Esophagus squamous epithelium (tissue), 4 donors: Measurements from ENCODE around the gene KRTCAP3.

ENCODE experiments used
- POLR2A ChIP-seq, 4 donors: fragments of 450-650 bp; IDR thresholded peaks; one replicate each; pipeline ENCODE4 v1.6.1; 2017; ENCODE audit warnings: antibody characterized with exemption in 4 of 4, mild to moderate bottlenecking in 4 of 4, moderate library complexity in 3 of 4
- TF ChIP-seq, protein P1 (sequence below), 6 experiments: fragments of 450-650 bp in 4 of 6; fragments of 200-600 bp in 2 of 6; sonication (generic) in 2 of 6; IDR thresholded peaks; one replicate each; pipeline ENCODE4 v1.5.1; 2016 to 2019; ENCODE audit warnings: antibody characterized with exemption in 6 of 6, mild to moderate bottlenecking in 4 of 6, moderate library complexity in 4 of 6

DNA sequence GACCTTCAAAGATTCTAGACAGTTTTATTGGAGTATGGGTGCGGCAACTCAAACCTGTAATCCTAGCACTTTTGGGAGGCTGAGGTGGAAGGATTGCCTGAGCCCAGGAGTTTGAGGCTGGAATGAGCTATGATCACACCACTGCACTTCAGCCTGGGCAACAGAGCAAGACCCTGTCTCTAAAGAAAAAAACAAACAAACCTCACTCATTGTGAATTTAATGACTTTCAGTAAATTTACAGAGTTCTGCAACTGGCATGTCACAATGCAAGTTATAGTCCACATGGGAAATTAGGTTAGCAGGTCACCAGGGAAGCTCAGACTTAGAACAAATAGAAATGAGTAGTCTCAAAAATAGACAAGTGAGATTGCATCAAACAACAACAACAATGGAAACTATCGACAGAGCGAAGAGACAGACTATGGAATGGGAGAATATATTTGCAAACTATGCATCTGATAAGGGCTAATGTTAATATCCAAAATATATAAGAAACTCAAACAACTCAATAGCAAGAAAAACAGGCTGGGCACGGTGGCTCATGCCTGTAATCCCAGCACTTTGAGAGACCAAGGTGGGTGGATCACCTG, 20.4 kb upstream of the KRTCAP3 start:
- TF ChIP-seq, protein P1, sequence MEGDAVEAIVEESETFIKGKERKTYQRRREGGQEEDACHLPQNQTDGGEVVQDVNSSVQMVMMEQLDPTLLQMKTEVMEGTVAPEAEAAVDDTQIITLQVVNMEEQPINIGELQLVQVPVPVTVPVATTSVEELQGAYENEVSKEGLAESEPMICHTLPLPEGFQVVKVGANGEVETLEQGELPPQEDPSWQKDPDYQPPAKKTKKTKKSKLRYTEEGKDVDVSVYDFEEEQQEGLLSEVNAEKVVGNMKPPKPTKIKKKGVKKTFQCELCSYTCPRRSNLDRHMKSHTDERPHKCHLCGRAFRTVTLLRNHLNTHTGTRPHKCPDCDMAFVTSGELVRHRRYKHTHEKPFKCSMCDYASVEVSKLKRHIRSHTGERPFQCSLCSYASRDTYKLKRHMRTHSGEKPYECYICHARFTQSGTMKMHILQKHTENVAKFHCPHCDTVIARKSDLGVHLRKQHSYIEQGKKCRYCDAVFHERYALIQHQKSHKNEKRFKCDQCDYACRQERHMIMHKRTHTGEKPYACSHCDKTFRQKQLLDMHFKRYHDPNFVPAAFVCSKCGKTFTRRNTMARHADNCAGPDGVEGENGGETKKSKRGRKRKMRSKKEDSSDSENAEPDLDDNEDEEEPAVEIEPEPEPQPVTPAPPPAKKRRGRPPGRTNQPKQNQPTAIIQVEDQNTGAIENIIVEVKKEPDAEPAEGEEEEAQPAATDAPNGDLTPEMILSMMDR (IDR thresholded peaks at IDR 0.05): no peak
- no peak for TF ChIP-seq POLR2A (IDR thresholded peaks at IDR 0.05)
